ENCODE data around the gene TXNRD1.

Gene TXNRD1

GRCh38 chr12:104351057-104351983 is 135.7 kb downstream of the TXNRD1 start:
- in situ Hi-C loops (cut with MboI; ENCODE audit: low pct_unique_long_range_greater_than_20kb, low sequenced_read_pairs), result loop anchor here (25.0 kb wide), 1 partner anchor 139 kb away; the partner anchor contains the start of gene TXNRD1

GRCh38 chr12:104352106-104352713 is 136.6 kb downstream of the TXNRD1 start:
- no peak for DNase-seq
- in situ Hi-C loops (cut with MboI; ENCODE audit: low pct_unique_long_range_greater_than_20kb, low sequenced_read_pairs), result loop anchor here (25.0 kb wide), 1 partner anchor 140 kb away; the partner anchor contains the start of gene TXNRD1

More at GRCh38 chr12:104351057-104351983, 135.7 kb downstream of the TXNRD1 start:
- no peak for DNase-seq

- in situ Hi-C loops (cut with MboI; ENCODE audit: low pct_unique_long_range_greater_than_20kb, low sequenced_read_pairs), result loop anchor here (25.0 kb wide), 1 partner anchor 141 kb away; the partner anchor contains the start of gene TXNRD1
- no peak for DNase-seq
These were observed 137.7 kb downstream of the TXNRD1 start for GRCh38 chr12:104353012-104353981.

GRCh38 chr12:104354167-104354867 is 138.7 kb downstream of the TXNRD1 start:
- no peak for DNase-seq
- in situ Hi-C loops (cut with MboI; ENCODE audit: low pct_unique_long_range_greater_than_20kb, low sequenced_read_pairs), result loop anchor here (25.0 kb wide), 1 partner anchor 142 kb away; the partner anchor contains the start of gene TXNRD1

GRCh38 chr12:104354868-104355570 is 139.4 kb downstream of the TXNRD1 start:
- in situ Hi-C loops (cut with MboI; ENCODE audit: low pct_unique_long_range_greater_than_20kb, low sequenced_read_pairs), result loop anchor here (25.0 kb wide), 1 partner anchor 143 kb away; the partner anchor contains the start of gene TXNRD1
- no peak for DNase-seq

- in situ Hi-C loops (cut with MboI; ENCODE audit: low pct_unique_long_range_greater_than_20kb, low sequenced_read_pairs), result loop anchor here (25.0 kb wide), 1 partner anchor 143 kb away; the partner anchor contains the start of gene TXNRD1
These were observed 140.1 kb downstream of the TXNRD1 start for GRCh38 chr12:104355630-104356029.

GRCh38 chr12:104356231-104357115 is 140.9 kb downstream of the TXNRD1 start:
- in situ Hi-C loops (cut with MboI; ENCODE audit: low pct_unique_long_range_greater_than_20kb, low sequenced_read_pairs), result loop anchor here (25.0 kb wide), 1 partner anchor 144 kb away; the partner anchor contains the start of gene TXNRD1
- no peak for DNase-seq

More at GRCh38 chr12:104355630-104356029, 140.1 kb downstream of the TXNRD1 start:
- DNase-seq, result no peak

GRCh38 chr12:104357421-104357952 is 141.9 kb downstream of the TXNRD1 start:
- no peak for DNase-seq

GRCh38 chr12:104358353-104359003 is 142.9 kb downstream of the TXNRD1 start:
- peak; percentile 91 for DNase-seq
- in situ Hi-C loops (cut with MboI; ENCODE audit: low pct_unique_long_range_greater_than_20kb, low sequenced_read_pairs), result loop anchor here (25.0 kb wide), 1 partner anchor 146 kb away; the partner anchor contains the start of gene TXNRD1

More at GRCh38 chr12:104357421-104357952, 141.9 kb downstream of the TXNRD1 start:
- in situ Hi-C loops (cut with MboI; ENCODE audit: low pct_unique_long_range_greater_than_20kb, low sequenced_read_pairs), result loop anchor here (25.0 kb wide), 1 partner anchor 145 kb away; the partner anchor contains the start of gene TXNRD1

GRCh38 chr12:104359216-104359615 is 143.6 kb downstream of the TXNRD1 start:
- DNase-seq, result no peak
- in situ Hi-C loops (cut with MboI; ENCODE audit: low pct_unique_long_range_greater_than_20kb, low sequenced_read_pairs), result loop anchor here (25.0 kb wide), 1 partner anchor 147 kb away; the partner anchor contains the start of gene TXNRD1

- in situ Hi-C loops (cut with MboI; ENCODE audit: low pct_unique_long_range_greater_than_20kb, low sequenced_read_pairs), result loop anchor here (25.0 kb wide), 1 partner anchor 148 kb away; the partner anchor contains the start of gene TXNRD1
- DNase-seq, result no peak
These were observed 144.6 kb downstream of the TXNRD1 start for GRCh38 chr12:104360157-104360556.

GRCh38 chr12:104360983-104361707 is 145.6 kb downstream of the TXNRD1 start:
- in situ Hi-C loops (cut with MboI; ENCODE audit: low pct_unique_long_range_greater_than_20kb, low sequenced_read_pairs), result loop anchor here (25.0 kb wide), 1 partner anchor 149 kb away; the partner anchor contains the start of gene TXNRD1
- no peak for DNase-seq

- no peak for DNase-seq
- in situ Hi-C loops (cut with MboI; ENCODE audit: low pct_unique_long_range_greater_than_20kb, low sequenced_read_pairs), result loop anchor here (25.0 kb wide), 1 partner anchor 154 kb away; the partner anchor contains the start of gene TXNRD1
These were observed 150.4 kb downstream of the TXNRD1 start for GRCh38 chr12:104365921-104366410.

- in situ Hi-C loops (cut with MboI; ENCODE audit: low pct_unique_long_range_greater_than_20kb, low sequenced_read_pairs), result loop anchor here (25.0 kb wide), 1 partner anchor 157 kb away; the partner anchor contains the start of gene TXNRD1
- DNase-seq, result no peak
These were observed 154.1 kb downstream of the TXNRD1 start for GRCh38 chr12:104369708-104370107.

All from KBM-7 (cell line).